Skeletal muscle cell (primary cell): ENCODE data around the gene GRM7.

Experiments used
- DNase-seq: peaks from one replicate; pipeline ENCODE4 v3.0.0-alpha.2; 2010; ENCODE audit warnings: low read depth
- H3K4me3 ChIP-seq: 2 replicates; pipeline ENCODE4 v1.5.1; 2011; ENCODE audit warnings: low read depth, mild to moderate bottlenecking, control low read depth, low read length, moderate library complexity

GRM7 gene

DNA sequence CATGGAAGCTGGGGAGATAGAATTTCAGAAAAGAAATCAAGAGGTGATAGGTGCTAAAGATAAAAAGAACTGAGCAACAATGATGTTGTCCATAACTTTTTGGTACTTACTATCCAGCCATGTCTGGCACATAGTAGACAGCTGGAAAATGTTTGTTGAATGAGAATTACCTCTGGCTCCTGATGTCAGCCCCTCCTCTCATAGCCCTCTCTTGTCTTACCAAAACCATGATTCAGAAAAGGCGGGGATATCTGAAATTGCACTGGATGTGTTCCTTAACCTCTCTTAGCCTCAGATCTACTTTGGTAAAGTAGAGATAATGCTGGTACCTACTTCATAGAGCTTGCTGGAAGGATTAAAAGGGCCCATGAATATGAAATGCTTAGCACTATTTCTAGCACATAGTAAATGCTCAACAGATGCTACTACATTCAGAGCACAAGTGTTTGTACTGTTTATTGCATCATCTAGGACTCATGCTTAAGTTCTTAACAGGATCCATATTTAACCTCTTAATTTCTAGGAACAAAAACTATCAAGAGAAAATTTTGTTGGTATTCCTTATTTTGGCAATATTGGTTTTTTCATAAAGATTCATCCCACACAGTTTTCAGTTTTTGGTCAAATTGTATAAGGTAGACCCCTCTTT, 859.9 kb downstream of the GRM7 start:
- no peak for DNase-seq
- H3K4me3 ChIP-seq: no peak overlapping the region

GRCh38 chr3:7721869-7722268, 861.0 kb downstream of the GRM7 start:
- H3K4me3 ChIP-seq: no peak overlapping the region
- no peak for DNase-seq

DNA sequence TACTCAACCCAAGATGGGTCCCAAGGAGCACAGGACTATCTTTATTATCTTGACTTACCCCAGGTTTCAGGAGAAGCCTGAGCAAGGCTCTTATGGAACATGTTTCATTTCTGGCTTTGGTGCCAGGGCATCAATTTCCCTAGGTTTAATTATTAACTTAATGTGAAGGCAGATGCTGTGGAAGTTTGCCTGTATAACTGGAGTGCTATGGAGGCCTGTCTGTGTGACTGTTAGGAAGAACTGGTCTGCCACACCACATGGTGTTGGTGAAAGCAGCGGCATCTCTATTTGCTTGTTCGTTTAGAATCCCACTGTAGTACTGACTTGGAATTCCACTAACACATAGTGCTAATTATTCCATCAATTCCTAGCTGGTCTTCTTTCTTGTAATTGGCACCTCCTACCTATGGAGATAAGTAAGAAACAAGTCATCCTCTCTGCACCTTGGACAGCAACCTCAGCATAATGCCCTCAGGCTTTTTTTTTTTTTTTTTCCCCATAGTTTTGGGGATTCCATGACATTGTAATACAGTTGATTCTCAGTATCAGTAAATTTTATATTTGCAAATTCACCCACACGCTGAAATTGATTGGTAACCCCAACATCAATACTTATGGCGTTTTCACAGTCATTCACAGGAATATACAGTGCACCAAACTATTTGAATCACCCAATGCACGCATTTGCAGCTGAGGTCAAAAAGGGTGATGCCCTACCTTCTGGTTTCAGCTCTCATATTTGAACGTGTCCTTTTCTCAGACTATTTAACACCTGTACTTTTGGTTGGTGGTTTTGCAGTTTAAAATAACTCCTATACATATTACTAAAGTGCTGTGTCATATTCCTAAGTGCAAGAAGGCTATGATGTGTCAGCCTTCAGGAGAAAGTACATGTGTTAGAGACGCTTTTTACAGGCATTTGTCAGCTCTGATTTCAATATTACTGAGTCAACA, 867.9 kb downstream of the GRM7 start:
- DNase-seq: no peak
- no peak overlapping the region for H3K4me3 ChIP-seq

GRCh38 chr3:7733933-7734332, 873.0 kb downstream of the GRM7 start:
- no peak for DNase-seq
- no peak overlapping the region for H3K4me3 ChIP-seq

DNA sequence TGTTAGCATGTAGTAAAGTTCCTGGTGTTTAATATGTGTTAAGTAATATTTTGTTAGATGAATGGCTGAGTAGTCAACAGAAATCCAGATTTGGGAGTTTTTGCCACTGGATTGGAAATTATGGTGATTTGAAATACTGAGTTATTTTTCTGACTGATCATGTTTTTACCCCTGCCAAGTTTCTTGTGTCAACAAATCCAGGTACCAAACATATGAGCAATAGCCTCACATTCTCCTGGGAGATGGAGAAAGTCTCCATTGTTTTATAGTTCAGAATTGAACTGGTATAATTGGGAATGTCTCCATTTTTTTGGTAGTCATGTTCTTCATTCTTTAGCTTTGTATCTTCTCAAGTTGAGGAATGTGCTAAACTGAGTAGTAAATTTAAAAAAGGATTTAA, 873.5 kb downstream of the GRM7 start:
- H3K4me3 ChIP-seq: no peak overlapping the region
- no peak for DNase-seq

DNA sequence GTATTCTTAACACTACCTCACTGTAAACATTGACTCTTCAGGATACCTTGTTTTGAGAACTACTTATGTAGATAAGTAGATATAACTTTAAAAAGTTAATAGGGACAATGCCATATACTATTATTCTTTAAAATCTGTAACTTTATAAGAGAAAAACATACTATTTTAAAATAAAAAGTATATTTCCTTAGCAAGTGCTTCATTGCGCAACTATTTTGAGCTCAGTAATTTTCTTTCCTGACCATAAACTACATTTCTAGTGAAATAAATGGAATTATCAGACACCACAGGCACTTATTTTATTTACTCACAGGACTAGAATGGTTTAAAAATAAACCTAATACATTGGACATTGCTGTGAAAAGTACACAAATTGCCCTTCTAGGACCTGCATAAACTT, 876.3 kb downstream of the GRM7 start:
- DNase-seq: no peak

DNA sequence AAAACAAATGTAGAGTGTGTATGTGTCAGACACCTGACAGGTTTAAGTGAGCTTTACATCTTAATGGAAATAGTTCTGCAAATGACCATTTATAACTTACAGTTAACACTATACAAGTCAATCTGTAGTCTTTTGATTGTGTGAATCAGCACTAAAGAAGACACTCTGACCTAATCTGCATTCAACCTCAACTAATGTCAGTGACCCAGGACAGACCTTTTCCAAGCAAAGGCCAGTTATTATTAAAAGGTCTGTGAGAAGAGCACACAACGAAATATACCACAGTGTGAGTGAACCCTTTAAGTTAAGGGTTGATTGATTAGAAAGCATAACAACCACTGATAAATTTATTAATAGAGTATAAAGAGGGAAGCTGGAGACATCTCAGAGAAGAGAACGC, 878.8 kb downstream of the GRM7 start:
- DNase-seq: no peak

More for the DNA sequence above, 876.3 kb downstream of the GRM7 start:
- no peak overlapping the region for H3K4me3 ChIP-seq

DNA sequence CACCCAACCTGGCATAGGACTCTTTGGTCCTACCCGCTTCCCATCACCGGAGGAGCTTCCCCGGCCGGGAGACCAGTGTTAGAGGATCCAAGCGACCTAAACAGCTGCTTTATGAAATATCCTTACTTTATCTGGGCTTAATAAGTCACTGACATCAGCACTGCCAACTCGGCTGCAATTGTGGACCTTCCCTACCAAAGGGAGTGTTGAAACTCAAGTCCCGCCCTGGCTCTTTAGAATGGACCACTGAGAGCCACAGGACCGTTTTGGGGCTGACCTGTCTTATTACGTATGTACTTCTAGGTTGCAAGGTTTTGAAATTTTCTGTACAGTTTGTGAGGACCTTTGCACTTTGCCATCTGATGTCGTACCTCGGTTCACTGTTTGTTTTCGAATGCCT, 879.5 kb downstream of the GRM7 start:
- H3K4me3 ChIP-seq: no peak overlapping the region
- DNase-seq: no peak

More for the DNA sequence above, 878.8 kb downstream of the GRM7 start:
- H3K4me3 ChIP-seq: no peak overlapping the region

DNA sequence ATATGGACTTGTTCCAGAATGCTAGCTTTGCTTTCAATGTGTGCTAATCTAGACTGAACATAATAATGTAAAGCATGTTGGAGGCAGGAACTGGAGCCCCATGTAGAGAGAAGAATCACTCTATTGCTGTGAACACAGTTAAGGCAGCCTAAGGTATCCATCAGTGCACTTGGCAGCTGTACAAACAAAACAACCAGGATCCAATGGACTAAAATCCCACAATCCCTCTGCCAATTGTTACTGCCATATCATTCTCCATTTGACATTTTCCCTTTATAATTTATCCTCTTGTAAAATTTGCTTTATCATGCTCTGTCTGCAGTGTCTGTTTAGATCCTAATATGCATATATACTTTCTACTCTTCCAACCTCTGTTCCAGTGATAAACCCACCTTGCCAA, 883.9 kb downstream of the GRM7 start:
- no peak overlapping the region for H3K4me3 ChIP-seq
- DNase-seq: no peak

GRCh38 chr3:7745711-7746110, 884.8 kb downstream of the GRM7 start:
- H3K4me3 ChIP-seq: no peak overlapping the region
- DNase-seq: no peak

- no peak for DNase-seq
- no peak overlapping the region for H3K4me3 ChIP-seq
Observed at GRCh38 chr3:7749931-7750695, 889.2 kb downstream of the GRM7 start.

- H3K4me3 ChIP-seq: no peak overlapping the region
- DNase-seq: no peak
Observed at GRCh38 chr3:7752005-7752404, 891.1 kb downstream of the GRM7 start.

DNA sequence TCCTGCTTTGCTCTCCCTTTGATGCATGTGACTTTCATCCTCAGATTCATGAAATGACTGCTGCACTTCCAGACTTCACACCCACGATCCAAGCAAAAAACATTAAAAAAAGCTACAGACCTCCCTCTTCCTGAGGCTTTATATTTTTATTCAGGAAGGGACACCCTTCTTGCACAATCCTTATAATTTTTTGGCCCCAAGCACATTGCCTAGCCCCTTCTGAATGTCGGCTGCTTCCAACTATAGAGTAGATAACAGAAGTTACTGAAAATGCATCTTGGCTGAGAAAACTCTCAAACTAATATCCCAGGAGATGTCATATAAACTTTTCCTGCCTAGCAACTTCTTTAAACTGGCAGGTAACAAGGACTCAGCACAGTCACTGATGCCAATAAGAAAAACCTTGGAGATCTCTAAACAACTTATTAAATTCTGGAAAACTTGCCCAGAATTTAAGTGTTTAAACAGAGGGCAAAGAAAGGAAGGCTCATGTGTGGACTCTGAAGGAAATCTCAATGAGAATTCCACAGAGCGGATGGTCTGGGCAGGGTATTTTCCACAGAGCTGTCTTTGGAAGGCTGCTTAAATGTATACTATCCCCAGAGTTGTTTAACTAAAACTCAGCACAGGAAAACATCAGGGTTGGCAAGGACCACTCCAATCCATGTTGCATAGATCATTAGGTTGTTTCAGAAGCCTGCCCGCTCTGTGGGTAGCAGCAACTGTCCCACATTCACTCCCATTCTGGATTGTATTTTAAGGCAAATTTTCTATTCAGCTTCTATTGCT, 893.9 kb downstream of the GRM7 start:
- no peak for DNase-seq
- no peak overlapping the region for H3K4me3 ChIP-seq

GRCh38 chr3:7759630-7760029, 898.7 kb downstream of the GRM7 start:
- H3K4me3 ChIP-seq: no peak overlapping the region
- no peak for DNase-seq

- no peak overlapping the region for H3K4me3 ChIP-seq
- DNase-seq: no peak
Observed at GRCh38 chr3:7760718-7761117, 899.8 kb downstream of the GRM7 start.

GRCh38 chr3:7764115-7764514, 903.2 kb downstream of the GRM7 start:
- no peak overlapping the region for H3K4me3 ChIP-seq
- no peak for DNase-seq

DNA sequence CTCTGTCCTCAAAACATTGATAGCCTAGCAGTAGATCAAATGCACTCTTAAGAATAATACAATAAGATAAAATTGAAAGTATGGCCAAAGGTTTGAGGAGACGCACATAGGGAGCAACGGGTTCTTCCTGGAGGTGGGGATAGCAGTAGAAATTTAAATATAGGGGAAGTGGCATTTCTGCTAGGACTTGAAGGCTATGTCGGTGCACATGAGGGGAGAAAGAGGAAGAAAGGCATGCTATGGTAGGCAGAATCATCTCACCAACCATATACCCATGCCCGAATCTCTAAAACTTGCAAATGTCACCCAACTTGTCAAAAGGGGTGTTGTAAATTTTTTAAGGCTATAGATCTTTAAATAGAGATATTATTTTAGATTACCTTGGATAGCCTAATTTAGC, 905.6 kb downstream of the GRM7 start:
- no peak for DNase-seq
- no peak overlapping the region for H3K4me3 ChIP-seq

DNA sequence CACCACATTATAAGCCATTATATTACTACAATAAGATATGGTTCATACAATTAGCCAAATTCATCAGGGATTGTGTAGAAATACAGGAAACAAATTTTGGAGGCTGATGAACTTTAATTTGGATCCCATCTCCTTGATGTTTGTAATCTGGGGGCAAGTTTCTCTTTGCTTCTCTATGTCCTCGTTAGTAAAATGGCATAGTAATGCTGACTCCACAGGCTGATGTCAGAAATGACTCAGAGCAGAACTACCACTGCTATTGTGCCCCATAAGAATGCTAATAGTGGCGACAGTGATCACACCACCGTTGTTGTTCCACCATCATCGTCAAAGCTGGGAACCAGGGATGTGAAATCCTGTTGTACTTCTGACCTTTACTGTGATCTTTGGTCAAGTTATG, 918.4 kb downstream of the GRM7 start:
- no peak for DNase-seq
- H3K4me3 ChIP-seq: no peak overlapping the region

GRCh38 chr3:7781395-7781794, 920.5 kb downstream of the GRM7 start:
- no peak overlapping the region for H3K4me3 ChIP-seq
- DNase-seq: no peak
